Skeletal muscle tissue (tissue), 4 donors: ENCODE results near the gene SCRN2. TPM values are rescaled to one million over a fixed set of nuclear protein-coding genes. Genes with fewer than 3 reads are reported as not detected.

Experiments
- H3K27ac ChIP-seq: one replicate; pipeline ENCODE4 v1.7.0; 2013; ENCODE audit warnings: mild to moderate bottlenecking, low read depth, low read length, inconsistent platforms
- H3K27me3 ChIP-seq, 3 donors: one replicate each; pipeline ENCODE4 v1.7.0; 2013; ENCODE audit warnings: low read length in 3 of 3; ENCODE audit not compliant: control insufficient read depth in 3 of 3, insufficient read depth in 3 of 3
- H3K36me3 ChIP-seq, 3 donors: one replicate each; pipeline ENCODE4 v1.7.0; 2013; ENCODE audit warnings: low read length in 3 of 3; ENCODE audit not compliant: control insufficient read depth in 3 of 3, insufficient read depth in 3 of 3
- H3K4me1 ChIP-seq, 3 donors: one replicate each; pipeline ENCODE4 v1.7.0; 2013; ENCODE audit warnings: low read length in 3 of 3, mild to moderate bottlenecking in 3 of 3; ENCODE audit not compliant: control insufficient read depth in 3 of 3, insufficient read depth in 3 of 3
- H3K4me3 ChIP-seq, 3 donors: one replicate each; pipeline ENCODE4 v1.7.0; 2013; ENCODE audit warnings: low read length in 3 of 3
- H3K9ac ChIP-seq, 3 donors: one replicate each; pipeline ENCODE4 v1.7.0; 2013; ENCODE audit warnings: low read length in 3 of 3, mild to moderate bottlenecking in 3 of 3, moderate library complexity in 2 of 3, low read depth in 1 of 3
- H3K9me3 ChIP-seq, 3 donors: one replicate each; pipeline ENCODE4 v1.7.0; 2013; ENCODE audit warnings: low read length in 3 of 3; ENCODE audit not compliant: control insufficient read depth in 3 of 3
- total RNA-seq: library from RNA; depleted of rRNA; stranded (reverse); fragments of >200 nt; gene quantifications from one replicate; pipeline ENCODE4 v1.2.3, GENCODE V29; 2014
- donor health status: Osteomylitis.

The SCRN2 gene
- total RNA-seq, 1 donor from 2014 or later, result 29.2 TPM

- Histone ChIP-seq H3K27me3 (no peaks in the 10 kb centered on the region), H3K4me1 (peaks cover 21 to 64% (median 23%) of the 10 kb centered on the region in 3 donors), H3K36me3 (peaks cover 32 to 46% (median 37%) of the 10 kb centered on the region in 3 donors), H3K27ac (peak overlapping the region; percentile 92), H3K9ac (peak overlapping the region in 2 of 3 donors; percentile 16 to 20), H3K9me3 (no peaks in the 10 kb centered on the region), H3K4me3 (no peak overlapping the region)
Measured at GRCh38 chr17:47807421-47807820, 33.7 kb downstream of the SCRN2 start.

- Histone ChIP-seq H3K27me3 (no peaks in the 10 kb centered on the region), H3K9me3 (no peaks in the 10 kb centered on the region), H3K4me1 (peaks cover 20 to 62% (median 23%) of the 10 kb centered on the region in 3 donors), H3K27ac (peak overlapping the region; percentile 92), H3K9ac (peak overlapping the region in 1 of 3 donors; percentile 2), H3K4me3 (no peak overlapping the region), H3K36me3 (peaks cover 30 to 43% (median 32%) of the 10 kb centered on the region in 3 donors)
Measured at GRCh38 chr17:47806913-47807255, 34.2 kb downstream of the SCRN2 start.

- peaks cover 16 to 56% (median 23%) of the 10 kb centered on the region in 3 donors for H3K4me1 ChIP-seq
- peak overlapping the region; percentile 92 for H3K27ac ChIP-seq
- H3K27me3 ChIP-seq, result no peaks in the 10 kb centered on the region
- peak overlapping the region in 1 of 3 donors; percentile 35 for H3K4me3 ChIP-seq
- H3K9me3 ChIP-seq, result no peaks in the 10 kb centered on the region
- H3K9ac ChIP-seq, result peak overlapping the region in 2 of 3 donors; percentile 54 to 59
- H3K36me3 ChIP-seq, result peaks cover 28 to 37% (median 29%) of the 10 kb centered on the region in 3 donors
Measured at GRCh38 chr17:47806026-47806912, 34.8 kb downstream of the SCRN2 start.

GRCh38 chr17:47804461-47804860 is 36.6 kb downstream of the SCRN2 start:
- peaks cover 20 to 27% (median 25%) of the 10 kb centered on the region in 3 donors for H3K36me3 ChIP-seq
- no peaks in the 10 kb centered on the region for H3K27me3 ChIP-seq
- peaks cover 15 to 39% (median 23%) of the 10 kb centered on the region in 3 donors for H3K4me1 ChIP-seq
- no peak overlapping the region for H3K27ac ChIP-seq
- H3K9me3 ChIP-seq, result no peaks in the 10 kb centered on the region
- no peak overlapping the region for H3K4me3 ChIP-seq
- H3K9ac ChIP-seq, result no peak overlapping the region

GRCh38 chr17:47803751-47804150 is 37.3 kb downstream of the SCRN2 start:
- peaks cover 13 to 20% (median 18%) of the 10 kb centered on the region in 3 donors for H3K36me3 ChIP-seq
- no peaks in the 10 kb centered on the region for H3K27me3 ChIP-seq
- no peak overlapping the region for H3K9ac ChIP-seq
- no peaks in the 10 kb centered on the region for H3K9me3 ChIP-seq
- H3K4me3 ChIP-seq, result no peak overlapping the region
- H3K27ac ChIP-seq, result no peak overlapping the region
- peaks cover 15 to 35% (median 23%) of the 10 kb centered on the region in 3 donors for H3K4me1 ChIP-seq

GRCh38 chr17:47803201-47803600 is 37.9 kb downstream of the SCRN2 start:
- H3K4me1 ChIP-seq, result peaks cover 15 to 33% (median 23%) of the 10 kb centered on the region in 3 donors
- H3K4me3 ChIP-seq, result no peak overlapping the region
- no peaks in the 10 kb centered on the region for H3K9me3 ChIP-seq
- H3K9ac ChIP-seq, result no peak overlapping the region
- H3K27ac ChIP-seq, result no peak overlapping the region
- peaks cover 7 to 14% (median 12%) of the 10 kb centered on the region in 3 donors for H3K36me3 ChIP-seq
- H3K27me3 ChIP-seq, result no peaks in the 10 kb centered on the region

GRCh38 chr17:47802341-47803022 is 38.6 kb downstream of the SCRN2 start:
- no peaks in the 10 kb centered on the region for H3K9me3 ChIP-seq
- peaks cover 15 to 26% (median 19%) of the 10 kb centered on the region in 3 donors for H3K4me1 ChIP-seq
- no peak overlapping the region for H3K4me3 ChIP-seq
- no peaks in the 10 kb centered on the region for H3K27me3 ChIP-seq
- no peak overlapping the region for H3K27ac ChIP-seq
- no peak overlapping the region for H3K9ac ChIP-seq
- peaks cover under 1 to 7% (median 5%) of the 10 kb centered on the region in 3 donors for H3K36me3 ChIP-seq

GRCh38 chr17:47801906-47802305 is 39.2 kb downstream of the SCRN2 start:
- no peak overlapping the region for H3K4me3 ChIP-seq
- H3K9ac ChIP-seq, result no peak overlapping the region
- H3K27ac ChIP-seq, result no peak overlapping the region
- no peaks in the 10 kb centered on the region for H3K9me3 ChIP-seq
- H3K4me1 ChIP-seq, result peaks cover 10 to 20% (median 13%) of the 10 kb centered on the region in 3 donors
- no peaks in the 10 kb centered on the region for H3K27me3 ChIP-seq
- H3K36me3 ChIP-seq, result peaks cover 0 to 2% (median 0%) of the 10 kb centered on the region in 3 donors

- Histone ChIP-seq H3K9me3 (no peaks in the 10 kb centered on the region), H3K27me3 (no peaks in the 10 kb centered on the region), H3K9ac (no peak overlapping the region), H3K36me3 (no peaks in the 10 kb centered on the region), H3K4me3 (no peak overlapping the region), H3K4me1 (peaks cover 6 to 14% (median 8%) of the 10 kb centered on the region in 3 donors), H3K27ac (no peak overlapping the region)
Measured at GRCh38 chr17:47801176-47801765, 39.8 kb downstream of the SCRN2 start.
